ENCODE data around the gene SSTR3.

DNA sequence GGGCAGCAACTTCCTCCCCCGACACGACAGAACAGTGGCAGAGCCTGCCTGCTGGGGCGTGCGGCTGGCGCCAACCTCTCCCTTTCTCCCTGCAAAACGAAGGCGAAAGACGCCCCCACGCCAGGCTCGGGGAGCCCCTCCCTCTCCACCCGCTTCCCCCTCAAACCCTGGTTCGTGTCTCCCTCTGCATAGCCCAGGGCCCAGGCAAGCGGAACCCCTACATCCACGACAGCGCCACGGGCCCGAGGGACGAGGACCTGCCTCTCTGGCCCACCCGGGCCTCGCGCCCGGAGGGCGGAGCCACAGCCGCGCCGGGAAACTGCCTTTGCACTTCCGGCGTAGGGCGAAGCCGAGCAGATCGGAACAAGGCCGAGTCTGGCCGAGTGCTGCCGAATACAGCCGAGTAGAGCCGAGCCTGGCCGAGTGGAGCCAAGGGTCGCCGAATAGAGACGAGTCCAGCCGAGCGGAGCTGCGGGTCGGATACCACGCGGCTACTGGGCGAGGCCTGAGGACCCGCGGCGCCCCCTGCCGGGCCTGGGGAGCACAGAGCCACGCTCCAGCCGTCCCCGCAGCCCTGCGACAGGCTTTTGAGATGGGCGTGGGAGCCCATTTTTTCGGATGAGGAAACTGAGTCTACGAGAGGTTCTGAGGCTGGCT is 13.0 kb downstream of the SSTR3 start:
- TF ChIP-seq, protein P1, sequence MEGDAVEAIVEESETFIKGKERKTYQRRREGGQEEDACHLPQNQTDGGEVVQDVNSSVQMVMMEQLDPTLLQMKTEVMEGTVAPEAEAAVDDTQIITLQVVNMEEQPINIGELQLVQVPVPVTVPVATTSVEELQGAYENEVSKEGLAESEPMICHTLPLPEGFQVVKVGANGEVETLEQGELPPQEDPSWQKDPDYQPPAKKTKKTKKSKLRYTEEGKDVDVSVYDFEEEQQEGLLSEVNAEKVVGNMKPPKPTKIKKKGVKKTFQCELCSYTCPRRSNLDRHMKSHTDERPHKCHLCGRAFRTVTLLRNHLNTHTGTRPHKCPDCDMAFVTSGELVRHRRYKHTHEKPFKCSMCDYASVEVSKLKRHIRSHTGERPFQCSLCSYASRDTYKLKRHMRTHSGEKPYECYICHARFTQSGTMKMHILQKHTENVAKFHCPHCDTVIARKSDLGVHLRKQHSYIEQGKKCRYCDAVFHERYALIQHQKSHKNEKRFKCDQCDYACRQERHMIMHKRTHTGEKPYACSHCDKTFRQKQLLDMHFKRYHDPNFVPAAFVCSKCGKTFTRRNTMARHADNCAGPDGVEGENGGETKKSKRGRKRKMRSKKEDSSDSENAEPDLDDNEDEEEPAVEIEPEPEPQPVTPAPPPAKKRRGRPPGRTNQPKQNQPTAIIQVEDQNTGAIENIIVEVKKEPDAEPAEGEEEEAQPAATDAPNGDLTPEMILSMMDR (IDR thresholded peaks at IDR 0.05; ENCODE audit: low read length): peak; percentile 73
- TF ChIP-seq EZH2 (IDR thresholded peaks at IDR 0.05; ENCODE audit: borderline replicate concordance, low read length): no peak
